WI38 (cell line): ENCODE data around the gene SOS2.

Experiments used
- H3K4me3 ChIP-seq: 2 replicates; pipeline ENCODE4 v1.5.1; 2011; ENCODE audit warnings: low read depth, mild to moderate bottlenecking, control low read depth, low read length
- CTCF ChIP-seq: IDR thresholded peaks from 2 replicates; pipeline ENCODE4 v1.5.1; 2012; ENCODE audit warnings: low read depth, mild to moderate bottlenecking, control low read depth, low read length

Gene SOS2

GRCh38 chr14:50228313-50228712, 3.1 kb downstream of the SOS2 start:
- H3K4me3 ChIP-seq = no peak overlapping the region
- TF ChIP-seq CTCF = no peak

- H3K4me3 ChIP-seq = no peak overlapping the region
- TF ChIP-seq CTCF = no peak
Observed at GRCh38 chr14:50225974-50226297, 5.4 kb downstream of the SOS2 start.

- H3K4me3 ChIP-seq = no peak overlapping the region
- no peak for TF ChIP-seq CTCF
Observed at GRCh38 chr14:50225067-50225973, 6.1 kb downstream of the SOS2 start.

GRCh38 chr14:50222055-50222613, 9.2 kb downstream of the SOS2 start:
- no peak overlapping the region for H3K4me3 ChIP-seq
- TF ChIP-seq CTCF = no peak

- no peak for TF ChIP-seq CTCF
- H3K4me3 ChIP-seq = no peak overlapping the region
Observed at GRCh38 chr14:50218501-50218900, 12.9 kb downstream of the SOS2 start.

GRCh38 chr14:50215416-50215815, 16.0 kb downstream of the SOS2 start:
- no peak for TF ChIP-seq CTCF
- no peak overlapping the region for H3K4me3 ChIP-seq

GRCh38 chr14:50213795-50214194, 17.6 kb downstream of the SOS2 start:
- no peak overlapping the region for H3K4me3 ChIP-seq
- TF ChIP-seq CTCF = no peak
